Sigmoid colon (tissue), 4 donors: Measurements from ENCODE around the gene DAB2IP.

Experiments
- EP300 ChIP-seq, 4 donors: sonication (generic); formaldehyde crosslinking; IDR thresholded peaks; one replicate each; pipeline ENCODE4 v1.6.1; 2017; ENCODE audit warnings: antibody characterized with exemption in 4 of 4
- POLR2A ChIP-seq, 2 donors: fragments of 450-650 bp; IDR thresholded peaks; one replicate each; pipeline ENCODE4 v1.6.1; 2016; ENCODE audit warnings: antibody characterized with exemption in 2 of 2, mild to moderate bottlenecking in 2 of 2, moderate library complexity in 2 of 2
- POLR2AphosphoS5 ChIP-seq, 4 donors: sonication (generic); formaldehyde crosslinking; IDR thresholded peaks; one replicate each; pipeline ENCODE4 v1.6.1; 2017; ENCODE audit warnings: antibody characterized with exemption in 4 of 4
- TF ChIP-seq, protein P1 (sequence below), 4 experiments: fragments of 450-650 bp in 3 of 4; fragments of 200-600 bp in 1 of 4; IDR thresholded peaks; one replicate each; pipeline ENCODE4 v1.5.1; 2016 to 2019; ENCODE audit warnings: antibody characterized with exemption in 4 of 4, mild to moderate bottlenecking in 3 of 4, moderate library complexity in 2 of 4

DNA sequence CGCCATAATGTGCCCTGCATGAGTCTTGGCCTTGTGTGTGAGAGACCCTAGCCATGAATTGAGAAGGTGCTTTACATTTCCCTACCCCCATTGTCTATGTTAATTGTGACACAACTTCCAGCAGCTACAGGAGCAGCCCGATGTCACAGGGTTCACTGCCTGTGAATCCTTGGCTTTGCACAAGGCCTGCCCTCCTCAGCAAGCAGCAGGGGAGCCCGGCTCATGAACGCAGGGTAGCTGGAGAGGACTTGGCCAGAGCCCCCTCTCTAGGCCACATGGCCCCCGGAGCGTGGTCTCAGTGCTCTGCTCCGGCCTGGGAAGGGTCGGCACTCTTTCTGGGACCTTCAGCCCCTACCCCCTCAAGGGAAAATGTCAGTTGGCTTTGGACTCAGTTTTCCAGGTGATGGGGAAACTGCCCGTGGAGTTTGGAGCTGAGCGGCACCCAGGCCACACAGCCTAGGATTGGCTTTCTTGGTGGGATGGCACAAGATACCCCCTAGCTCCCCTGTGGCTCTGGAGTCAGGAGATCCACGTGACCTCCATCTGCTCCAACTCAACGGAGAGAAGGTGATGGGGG is 160.8 kb downstream of the DAB2IP start:
- TF ChIP-seq, protein P1, sequence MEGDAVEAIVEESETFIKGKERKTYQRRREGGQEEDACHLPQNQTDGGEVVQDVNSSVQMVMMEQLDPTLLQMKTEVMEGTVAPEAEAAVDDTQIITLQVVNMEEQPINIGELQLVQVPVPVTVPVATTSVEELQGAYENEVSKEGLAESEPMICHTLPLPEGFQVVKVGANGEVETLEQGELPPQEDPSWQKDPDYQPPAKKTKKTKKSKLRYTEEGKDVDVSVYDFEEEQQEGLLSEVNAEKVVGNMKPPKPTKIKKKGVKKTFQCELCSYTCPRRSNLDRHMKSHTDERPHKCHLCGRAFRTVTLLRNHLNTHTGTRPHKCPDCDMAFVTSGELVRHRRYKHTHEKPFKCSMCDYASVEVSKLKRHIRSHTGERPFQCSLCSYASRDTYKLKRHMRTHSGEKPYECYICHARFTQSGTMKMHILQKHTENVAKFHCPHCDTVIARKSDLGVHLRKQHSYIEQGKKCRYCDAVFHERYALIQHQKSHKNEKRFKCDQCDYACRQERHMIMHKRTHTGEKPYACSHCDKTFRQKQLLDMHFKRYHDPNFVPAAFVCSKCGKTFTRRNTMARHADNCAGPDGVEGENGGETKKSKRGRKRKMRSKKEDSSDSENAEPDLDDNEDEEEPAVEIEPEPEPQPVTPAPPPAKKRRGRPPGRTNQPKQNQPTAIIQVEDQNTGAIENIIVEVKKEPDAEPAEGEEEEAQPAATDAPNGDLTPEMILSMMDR (IDR thresholded peaks at IDR 0.05), result no peak
- TF ChIP-seq EP300 (IDR thresholded peaks at IDR 0.05) (no peak), POLR2A (IDR thresholded peaks at IDR 0.05) (no peak), POLR2AphosphoS5 (IDR thresholded peaks at IDR 0.05) (no peak)
